HepG2 (cell line): Measurements from ENCODE around the gene HTRA2. TPM values are rescaled to one million over a fixed set of nuclear protein-coding genes. Genes with fewer than 3 reads are reported as not detected.

Experiments used
- AGO1 ChIP-seq: fragments of 200-400 bp; formaldehyde crosslinking; IDR thresholded peaks from 2 replicates; pipeline ENCODE4 v1.6.1; 2017; ENCODE audit warnings: mild to moderate bottlenecking, low read depth, low read length, moderate library complexity; ENCODE audit not compliant: poor library complexity, severe bottlenecking
- AGO2 ChIP-seq: fragments of 200-400 bp; formaldehyde crosslinking; optimal IDR thresholded peaks from 2 replicates; pipeline ENCODE3; 2017; ENCODE audit warnings: mild to moderate bottlenecking, low read depth, low read length, moderate library complexity
- ARNTL ChIP-seq: sonication (generic); formaldehyde crosslinking; IDR thresholded peaks from 2 replicates; pipeline ENCODE4 v1.4.0; 2020; ENCODE audit warnings: mild to moderate bottlenecking, missing genetic modification reagents
- CENPT ChIP-seq: sonication (generic); formaldehyde crosslinking; IDR thresholded peaks from 2 replicates; pipeline ENCODE4 v1.8.0; 2022; ENCODE audit warnings: low read depth, mild to moderate bottlenecking, moderate library complexity, missing genetic modification reagents
- DNMT1 ChIP-seq: sonication (generic); formaldehyde crosslinking; IDR thresholded peaks from 2 replicates; pipeline ENCODE4 v1.5.1; 2020; ENCODE audit warnings: mild to moderate bottlenecking, missing genetic modification reagents
- ELF4 ChIP-seq: sonication (generic); formaldehyde crosslinking; IDR thresholded peaks from 2 replicates; pipeline ENCODE4 v1.5.0; 2020; ENCODE audit warnings: missing genetic modification reagents, mild to moderate bottlenecking, moderate library complexity, borderline replicate concordance
- ETV5 ChIP-seq: IDR thresholded peaks from 2 replicates; pipeline ENCODE4 v1.6.1; 2018; ENCODE audit warnings: missing biosample characterization, missing genetic modification reagents, inconsistent platforms, borderline replicate concordance
- HNF4A ChIP-seq: sonication (generic); formaldehyde crosslinking; IDR thresholded peaks from 2 replicates; pipeline ENCODE4 v1.4.0; 2020; ENCODE audit warnings: missing genetic modification reagents
- MAFF ChIP-seq: IDR thresholded peaks from 2 replicates; pipeline ENCODE4 v1.6.1; 2011; ENCODE audit warnings: low read depth, low read length, improper control_type of control experiment
- MXD4 ChIP-seq: IDR thresholded peaks from 2 replicates; pipeline ENCODE4 v1.6.1; 2016; ENCODE audit warnings: mild to moderate bottlenecking, missing biosample characterization, missing genetic modification reagents
- NR2F1 ChIP-seq, 2 experiments: fragments of 450-650 bp in 1 of 2; formaldehyde crosslinking in 1 of 2; IDR thresholded peaks; 2 replicates each; pipeline versions ENCODE4 v1.5.0 to v1.6.1; 2016 to 2020; ENCODE audit warnings: mild to moderate bottlenecking in 1 of 2, missing compliant biosample characterization in 1 of 2, missing genetic modification reagents in 1 of 2, moderate library complexity in 1 of 2
- RFX1 ChIP-seq: fragments of 450-650 bp; IDR thresholded peaks from 2 replicates; pipeline ENCODE4 v1.6.1; 2017
- RXRA ChIP-seq: sonication (generic); formaldehyde crosslinking; IDR thresholded peaks from 2 replicates; pipeline ENCODE4 v1.5.1; 2020; ENCODE audit warnings: missing genetic modification reagents
- SMYD3 ChIP-seq: sonication (generic); formaldehyde crosslinking; IDR thresholded peaks from 2 replicates; pipeline ENCODE4 v1.8.1; 2023; ENCODE audit warnings: mild to moderate bottlenecking, missing genetic modification reagents
- TCF12 ChIP-seq, 2 experiments: fragments of 450-650 bp in 1 of 2; sonication (generic) in 1 of 2; formaldehyde crosslinking in 1 of 2; IDR thresholded peaks; 2 replicates each; pipeline versions ENCODE4 v1.6.1 to v1.8.0; 2017 to 2022; ENCODE audit warnings: antibody characterized with exemption in 1 of 2, mild to moderate bottlenecking in 1 of 2, missing genetic modification reagents in 1 of 2, moderate library complexity in 1 of 2
- TEAD2 ChIP-seq: sonication (generic); formaldehyde crosslinking; IDR thresholded peaks from 2 replicates; pipeline ENCODE4 v1.9.0; 2021; ENCODE audit warnings: missing genetic modification reagents
- THAP8 ChIP-seq: sonication (generic); formaldehyde crosslinking; IDR thresholded peaks from 2 replicates; pipeline ENCODE4 v1.5.1; 2020; ENCODE audit warnings: missing genetic modification reagents, mild to moderate bottlenecking, borderline replicate concordance
- ZBTB34 ChIP-seq: sonication (generic); formaldehyde crosslinking; IDR thresholded peaks from 2 replicates; pipeline ENCODE4 v1.8.0; 2022; ENCODE audit warnings: mild to moderate bottlenecking, missing genetic modification reagents
- ZNF253 ChIP-seq: sonication (generic); formaldehyde crosslinking; IDR thresholded peaks from 2 replicates; pipeline ENCODE4 v1.8.0; 2022; ENCODE audit warnings: mild to moderate bottlenecking, missing genetic modification reagents, borderline replicate concordance
- ZNF607 ChIP-seq: sonication (generic); formaldehyde crosslinking; IDR thresholded peaks from 2 replicates; pipeline ENCODE4 v1.5.1; 2020; ENCODE audit warnings: missing genetic modification reagents, mild to moderate bottlenecking, borderline replicate concordance
- ZNF737 ChIP-seq: sonication (generic); formaldehyde crosslinking; IDR thresholded peaks from 2 replicates; pipeline ENCODE4 v1.5.0; 2020; ENCODE audit warnings: missing genetic modification reagents, mild to moderate bottlenecking, borderline replicate concordance
- ZSCAN21 ChIP-seq: sonication (generic); formaldehyde crosslinking; IDR thresholded peaks from 2 replicates; pipeline ENCODE4 v1.8.0; 2022; ENCODE audit warnings: mild to moderate bottlenecking, missing genetic modification reagents, moderate library complexity, borderline replicate concordance
- polyA plus RNA-seq, 8 experiments: library from polyadenylated mRNA; depleted of rRNA in 3 of 8; stranded (reverse) in 7 of 8; unstranded in 1 of 8; fragments of >200 nt; fragmentation: Illumina TruSeq in 4 of 8; extraction: Trizol in 4 of 8; gene quantifications; 2 replicates each; pipeline versions ENCODE4 v1.2.1 to v1.2.3, GENCODE V29; 2011 to 2016; ENCODE audit warnings: low read depth in 4 of 8, missing spikeins in 1 of 8, mixed read lengths in 1 of 8; ENCODE audit not compliant: insufficient read depth in 1 of 8
- total RNA-seq, 5 experiments: library from RNA; depleted of rRNA; stranded (reverse); fragments of >200 nt; fragmentation: Illumina TruSeq; extraction: Trizol; gene quantifications; 2 replicates each; pipeline ENCODE4 v1.2.3, GENCODE V29; 2016; ENCODE audit warnings: low read depth in 1 of 5
- TF ChIP-seq, protein P1 (sequence below): sonication (generic); formaldehyde crosslinking; IDR thresholded peaks from 2 replicates; pipeline ENCODE4 v1.4.0; 2020; ENCODE audit warnings: missing genetic modification reagents
- TF ChIP-seq, protein P2 (sequence below): sonication (generic); formaldehyde crosslinking; IDR thresholded peaks from 2 replicates; pipeline ENCODE4 v1.4.0; 2020; ENCODE audit warnings: mild to moderate bottlenecking, low read depth, missing genetic modification reagents

Gene HTRA2
- total and polyA plus RNA-seq, 2 of the 13 experiments (the other 11 are each of a cell fraction or from before 2014, with no cell fraction given) = 47.7 to 50.3 TPM

DNA sequence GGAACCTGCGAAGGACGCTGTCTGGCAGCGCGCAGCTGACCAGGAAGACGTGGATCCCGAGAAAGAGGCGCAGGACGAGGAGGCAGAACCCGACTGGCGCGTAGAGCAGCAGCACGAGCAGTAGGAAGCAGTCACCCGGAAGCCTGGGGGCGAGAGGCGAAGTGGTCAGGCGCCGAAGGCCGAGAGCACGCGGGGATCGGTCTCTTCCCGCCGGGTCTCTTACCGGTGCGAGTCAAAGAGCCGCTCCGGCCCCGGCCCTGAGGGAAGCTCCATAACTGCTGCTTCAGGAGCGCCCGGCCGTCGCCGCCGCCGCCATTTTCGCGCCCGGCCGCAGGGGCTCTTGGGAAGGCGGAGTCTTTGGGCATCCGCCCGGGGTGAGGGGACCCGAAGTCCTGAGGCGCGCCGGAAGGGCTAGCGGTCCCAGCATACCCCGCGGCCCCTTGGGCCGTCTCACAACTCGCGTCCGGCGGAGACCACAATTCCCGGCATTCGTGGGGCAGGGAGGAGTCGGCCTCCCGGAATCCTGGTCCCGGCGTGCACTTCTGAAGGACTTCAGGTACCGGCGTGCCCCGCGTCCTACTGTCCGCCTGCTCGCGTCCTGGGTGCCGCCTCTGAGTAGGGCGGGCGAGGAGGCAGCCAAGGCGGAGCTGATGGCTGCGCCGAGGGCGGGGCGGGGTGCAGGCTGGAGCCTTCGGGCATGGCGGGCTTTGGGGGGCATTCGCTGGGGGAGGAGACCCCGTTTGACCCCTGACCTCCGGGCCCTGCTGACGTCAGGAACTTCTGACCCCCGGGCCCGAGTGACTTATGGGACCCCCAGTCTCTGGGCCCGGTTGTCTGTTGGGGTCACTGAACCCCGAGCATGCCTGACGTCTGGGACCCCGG lies at the start of gene HTRA2, which contains the start of gene AUP1 (continued):
- no peak; the same call in 1 of the 2 replicates for TF ChIP-seq ZBTB34 (CRISPR knock-in tag)
- TF ChIP-seq HNF4A = no peak
- no peak; the same call in 1 of the 2 replicates for TF ChIP-seq SMYD3 (CRISPR knock-in tag)
- TF ChIP-seq CENPT = 0 out of 2 replicates have a peak, but pooled peaks have one; percentile 70
- TF ChIP-seq MAFF = no peak
- TF ChIP-seq, protein P1, sequence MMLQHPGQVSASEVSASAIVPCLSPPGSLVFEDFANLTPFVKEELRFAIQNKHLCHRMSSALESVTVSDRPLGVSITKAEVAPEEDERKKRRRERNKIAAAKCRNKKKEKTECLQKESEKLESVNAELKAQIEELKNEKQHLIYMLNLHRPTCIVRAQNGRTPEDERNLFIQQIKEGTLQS (CRISPR knock-in tag) = 0 out of 2 replicates have a peak, but pooled peaks have one; percentile 13
- TF ChIP-seq NR2F1 (CRISPR knock-in tag; IDR thresholded peaks at IDR 0.05) = peak in 1 of 2 experiments; percentile 74; a peak in 2 of 4 replicates
- peak; percentile 52; the same call in 1 of the 2 replicates for TF ChIP-seq RXRA
- no peak for TF ChIP-seq TCF12 (IDR thresholded peaks at IDR 0.05)
- peak; percentile 82; the same call in 1 of the 2 replicates for TF ChIP-seq TCF12 (CRISPR knock-in tag; IDR thresholded peaks at IDR 0.05)
- peak; percentile 83; the same call in 1 of the 2 replicates for TF ChIP-seq ZNF607 (CRISPR knock-in tag)
- TF ChIP-seq TEAD2 (CRISPR knock-in tag) = no peak
- TF ChIP-seq RFX1 = no peak
- TF ChIP-seq ZSCAN21 (CRISPR knock-in tag) = peak; percentile 58
- TF ChIP-seq ZNF737 (CRISPR knock-in tag) = 0 out of 2 replicates have a peak, but pooled peaks have one; percentile 42
- peak; percentile 60 for TF ChIP-seq AGO1
- peak; percentile 93 for TF ChIP-seq AGO2
- TF ChIP-seq, protein P2, sequence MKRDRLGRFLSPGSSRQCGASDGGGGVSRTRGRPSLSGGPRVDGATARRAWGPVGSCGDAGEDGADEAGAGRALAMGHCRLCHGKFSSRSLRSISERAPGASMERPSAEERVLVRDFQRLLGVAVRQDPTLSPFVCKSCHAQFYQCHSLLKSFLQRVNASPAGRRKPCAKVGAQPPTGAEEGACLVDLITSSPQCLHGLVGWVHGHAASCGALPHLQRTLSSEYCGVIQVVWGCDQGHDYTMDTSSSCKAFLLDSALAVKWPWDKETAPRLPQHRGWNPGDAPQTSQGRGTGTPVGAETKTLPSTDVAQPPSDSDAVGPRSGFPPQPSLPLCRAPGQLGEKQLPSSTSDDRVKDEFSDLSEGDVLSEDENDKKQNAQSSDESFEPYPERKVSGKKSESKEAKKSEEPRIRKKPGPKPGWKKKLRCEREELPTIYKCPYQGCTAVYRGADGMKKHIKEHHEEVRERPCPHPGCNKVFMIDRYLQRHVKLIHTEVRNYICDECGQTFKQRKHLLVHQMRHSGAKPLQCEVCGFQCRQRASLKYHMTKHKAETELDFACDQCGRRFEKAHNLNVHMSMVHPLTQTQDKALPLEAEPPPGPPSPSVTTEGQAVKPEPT (CRISPR knock-in tag) = no peak; the same call in 1 of the 2 replicates
- TF ChIP-seq ZNF253 (CRISPR knock-in tag) = no peak
- TF ChIP-seq ARNTL (CRISPR knock-in tag) = peak; percentile 44
- peak; percentile 53; the same call in 1 of the 2 replicates for TF ChIP-seq MXD4 (CRISPR knock-in tag)
- TF ChIP-seq ELF4 = peak; percentile 86; the same call in 1 of the 2 replicates
- no peak; the same call in 1 of the 2 replicates for TF ChIP-seq THAP8 (CRISPR knock-in tag)
- TF ChIP-seq ETV5 = peak; percentile 87
- peak; percentile 91; the same call in 1 of the 2 replicates for TF ChIP-seq DNMT1
